Bronchial epithelial cell (primary cell): ENCODE data around the gene MADCAM1. TPM values are rescaled to one million over a fixed set of nuclear protein-coding genes. Genes with fewer than 3 reads are reported as not detected.

Source experiments
- DNase-seq: peaks from one replicate; pipeline ENCODE4 v3.0.0-alpha.2; 2010; ENCODE audit warnings: low read depth
- FAIRE-seq: peaks from 2 replicates; lab custom pipeline; 2011; peaks lifted over from hg19 to GRCh38; lab: Jason Lieb, UNC
- H3K27me3 ChIP-seq: 2 replicates; pipeline ENCODE4 v1.5.1; 2011; ENCODE audit warnings: low read length; ENCODE audit not compliant: control insufficient read depth, insufficient read depth
- H3K36me3 ChIP-seq: 2 replicates; pipeline ENCODE4 v1.5.1; 2011; ENCODE audit warnings: low read length; ENCODE audit not compliant: control insufficient read depth, insufficient read depth
- H3K4me3 ChIP-seq: 2 replicates; pipeline ENCODE4 v1.5.1; 2011; ENCODE audit warnings: mild to moderate bottlenecking, low read depth, low read length, control low read depth
- total RNA-seq: library from RNA; depleted of rRNA; stranded (reverse); fragments of >200 nt; gene quantifications from 2 replicates; pipeline ENCODE4 v1.2.1, GENCODE V29; 2014
- TF ChIP-seq, protein P1 (sequence below): IDR thresholded peaks from 2 replicates; pipeline ENCODE4 v1.5.1; 2011; ENCODE audit warnings: mild to moderate bottlenecking, moderate library complexity, low read length, control low read depth, inconsistent platforms; ENCODE audit not compliant: insufficient read depth, severe bottlenecking

Gene MADCAM1
- total RNA-seq, 1 donor from 2014 or later, result not detected

DNA sequence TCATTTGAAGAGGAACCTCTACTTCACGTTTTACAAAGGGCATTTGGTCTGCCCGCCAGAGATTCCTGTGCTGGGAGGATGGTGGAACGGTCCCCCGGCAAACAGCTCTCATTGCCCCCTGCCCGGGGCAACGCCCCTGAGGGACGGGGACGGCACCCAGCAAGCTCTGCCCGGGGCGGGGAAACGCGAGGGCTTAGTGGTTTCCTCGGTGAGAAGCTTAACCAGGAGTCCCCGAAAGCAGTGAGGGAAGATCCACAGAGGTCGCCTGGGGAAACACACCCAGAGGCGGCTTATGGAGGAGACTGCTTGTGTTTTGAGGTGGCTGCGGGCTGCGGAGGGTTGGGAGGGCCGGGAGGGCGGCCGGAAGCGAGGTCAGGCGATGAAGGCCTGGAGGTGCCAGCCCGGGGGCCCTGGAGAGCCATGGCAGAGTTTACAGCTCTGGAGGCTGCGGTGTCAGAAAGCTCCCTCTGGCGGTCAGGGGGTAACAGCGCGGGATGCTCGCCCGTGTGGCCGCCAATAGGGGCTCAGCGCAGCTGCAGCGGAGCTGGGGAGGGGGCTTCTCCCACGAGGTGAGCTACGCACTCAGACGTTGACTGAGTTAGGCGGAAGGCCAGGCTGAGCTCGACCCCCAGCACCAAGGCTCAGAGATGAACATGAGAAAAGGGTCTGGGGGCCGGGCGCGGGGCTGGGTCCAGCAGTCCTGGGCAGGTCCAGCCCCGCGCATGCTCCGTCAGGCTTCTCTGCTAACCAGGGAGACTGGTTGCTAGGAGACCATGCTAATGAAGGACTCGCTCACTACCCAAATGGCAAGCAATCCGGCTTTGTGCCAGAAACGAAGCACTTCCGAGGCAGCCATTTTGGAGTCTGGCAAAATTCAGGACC is 10.4 kb downstream of the MADCAM1 start:
- peak overlapping the region; percentile 74 for H3K4me3 ChIP-seq
- peaks cover 2% of the 10 kb centered on the region for H3K36me3 ChIP-seq
- TF ChIP-seq, protein P1, sequence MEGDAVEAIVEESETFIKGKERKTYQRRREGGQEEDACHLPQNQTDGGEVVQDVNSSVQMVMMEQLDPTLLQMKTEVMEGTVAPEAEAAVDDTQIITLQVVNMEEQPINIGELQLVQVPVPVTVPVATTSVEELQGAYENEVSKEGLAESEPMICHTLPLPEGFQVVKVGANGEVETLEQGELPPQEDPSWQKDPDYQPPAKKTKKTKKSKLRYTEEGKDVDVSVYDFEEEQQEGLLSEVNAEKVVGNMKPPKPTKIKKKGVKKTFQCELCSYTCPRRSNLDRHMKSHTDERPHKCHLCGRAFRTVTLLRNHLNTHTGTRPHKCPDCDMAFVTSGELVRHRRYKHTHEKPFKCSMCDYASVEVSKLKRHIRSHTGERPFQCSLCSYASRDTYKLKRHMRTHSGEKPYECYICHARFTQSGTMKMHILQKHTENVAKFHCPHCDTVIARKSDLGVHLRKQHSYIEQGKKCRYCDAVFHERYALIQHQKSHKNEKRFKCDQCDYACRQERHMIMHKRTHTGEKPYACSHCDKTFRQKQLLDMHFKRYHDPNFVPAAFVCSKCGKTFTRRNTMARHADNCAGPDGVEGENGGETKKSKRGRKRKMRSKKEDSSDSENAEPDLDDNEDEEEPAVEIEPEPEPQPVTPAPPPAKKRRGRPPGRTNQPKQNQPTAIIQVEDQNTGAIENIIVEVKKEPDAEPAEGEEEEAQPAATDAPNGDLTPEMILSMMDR, result peak; percentile 99
- FAIRE-seq (peak; percentile 99), DNase-seq (peak; percentile 99)
- H3K27me3 ChIP-seq, result no peaks in the 10 kb centered on the region

DNA sequence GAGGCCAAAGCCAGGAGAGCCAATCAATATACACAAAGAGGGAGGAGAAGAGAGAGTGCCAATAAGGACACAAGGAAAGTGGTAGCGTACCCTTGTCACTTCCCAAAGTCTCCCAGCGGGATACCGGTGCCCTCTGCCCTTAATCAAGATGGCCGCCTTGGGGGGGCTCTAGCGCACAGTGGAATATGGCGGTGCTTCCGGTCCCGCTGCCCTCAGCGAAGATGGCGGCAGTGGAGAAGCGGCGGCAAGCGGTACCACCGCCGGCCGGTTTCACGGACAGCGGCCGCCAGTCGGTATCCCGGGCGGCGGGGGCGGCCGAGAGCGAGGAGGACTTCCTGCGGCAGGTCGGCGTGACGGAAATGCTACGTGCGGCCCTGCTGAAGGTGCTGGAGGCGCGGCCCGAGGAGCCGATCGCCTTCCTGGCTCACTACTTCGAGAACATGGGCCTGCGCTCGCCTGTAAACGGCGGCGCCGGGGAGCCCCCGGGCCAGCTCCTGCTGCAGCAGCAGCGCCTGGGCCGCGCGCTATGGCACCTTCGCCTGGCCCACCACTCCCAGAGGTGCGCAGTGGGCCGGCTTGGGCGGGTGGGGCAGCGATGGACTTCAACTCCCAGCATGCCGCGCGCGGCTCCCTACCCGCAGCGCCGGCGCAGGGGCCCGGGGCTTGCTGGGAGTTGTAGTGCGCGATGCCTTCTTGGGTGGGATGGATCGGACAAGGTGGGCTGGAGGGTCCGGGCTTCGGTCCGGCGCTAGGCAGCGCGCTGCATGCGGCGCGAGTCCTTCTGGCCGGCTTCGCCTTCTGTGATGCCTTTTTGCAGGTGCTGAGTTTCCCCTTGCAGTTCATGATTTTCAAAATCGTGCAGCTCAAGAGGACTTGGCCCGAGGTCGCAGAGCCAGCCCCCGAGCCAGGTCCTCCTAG is 11.3 kb downstream of the MADCAM1 start, which contains the start of gene TPGS1:
TPGS1 (plus strand) TSS at position 212 of the 918 bp plus-strand sequence; CDS start at position 222, 10 bp downstream.
- Histone ChIP-seq H3K4me3 (peak within 1 kb of the TSS; percentile 74), H3K36me3 (peaks cover 2% of the 10 kb centered on the region), H3K27me3 (no peaks in the 10 kb centered on the region)
- DNase-seq (no peak), FAIRE-seq (no peak)
- TF ChIP-seq, protein P1, result no peak

DNA sequence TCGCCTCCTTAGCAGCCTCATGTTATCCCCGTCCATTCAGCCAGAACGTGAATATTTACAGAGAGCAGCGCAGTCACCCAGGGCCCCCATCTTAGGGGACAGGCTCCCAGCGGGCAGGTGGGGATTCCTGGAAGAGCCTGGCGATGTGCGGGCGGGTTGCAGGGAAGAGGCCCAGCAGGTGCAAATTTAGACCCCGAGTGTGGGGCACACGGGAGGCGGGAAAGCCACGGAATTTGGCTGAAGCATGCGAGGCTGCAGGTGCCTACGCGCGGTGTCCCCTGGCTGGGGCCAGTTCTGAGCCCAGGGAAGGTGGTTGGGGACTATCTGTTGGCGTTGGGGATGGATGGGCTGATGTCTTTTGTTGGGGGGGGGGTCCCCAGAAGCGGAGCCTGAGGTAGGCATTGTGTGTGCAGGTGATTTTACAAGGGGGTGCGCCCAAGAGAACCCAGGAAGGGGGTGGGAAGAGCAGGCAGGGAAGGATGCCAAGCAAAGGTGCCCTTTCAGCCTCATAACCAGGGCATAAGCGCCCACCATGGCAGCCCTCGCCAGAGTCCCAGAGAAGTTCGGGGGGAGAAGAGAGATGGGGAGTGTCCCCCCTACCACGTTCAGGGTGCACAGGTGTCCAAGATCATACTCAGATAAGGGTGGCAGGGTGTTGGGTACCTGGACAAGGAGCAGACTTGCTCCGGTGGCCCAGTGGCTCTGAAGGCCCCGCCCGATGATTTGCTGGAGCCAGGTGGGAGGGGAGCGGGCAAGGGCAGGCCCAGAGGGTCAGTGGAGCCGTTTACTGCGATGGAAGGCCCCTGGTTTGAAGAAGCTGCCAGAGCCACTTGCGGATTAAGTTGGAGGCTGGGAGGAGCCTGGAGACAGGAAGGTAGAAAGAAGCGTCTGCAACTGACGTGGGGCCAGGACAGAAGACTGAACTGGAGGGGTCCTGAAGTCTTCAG is 12.2 kb downstream of the MADCAM1 start:
- Histone ChIP-seq H3K4me3 (peak overlapping the region; percentile 74), H3K36me3 (peaks cover 2% of the 10 kb centered on the region), H3K27me3 (no peaks in the 10 kb centered on the region)
- DNase-seq (no peak), FAIRE-seq (no peak)
- TF ChIP-seq, protein P1, result no peak

DNA sequence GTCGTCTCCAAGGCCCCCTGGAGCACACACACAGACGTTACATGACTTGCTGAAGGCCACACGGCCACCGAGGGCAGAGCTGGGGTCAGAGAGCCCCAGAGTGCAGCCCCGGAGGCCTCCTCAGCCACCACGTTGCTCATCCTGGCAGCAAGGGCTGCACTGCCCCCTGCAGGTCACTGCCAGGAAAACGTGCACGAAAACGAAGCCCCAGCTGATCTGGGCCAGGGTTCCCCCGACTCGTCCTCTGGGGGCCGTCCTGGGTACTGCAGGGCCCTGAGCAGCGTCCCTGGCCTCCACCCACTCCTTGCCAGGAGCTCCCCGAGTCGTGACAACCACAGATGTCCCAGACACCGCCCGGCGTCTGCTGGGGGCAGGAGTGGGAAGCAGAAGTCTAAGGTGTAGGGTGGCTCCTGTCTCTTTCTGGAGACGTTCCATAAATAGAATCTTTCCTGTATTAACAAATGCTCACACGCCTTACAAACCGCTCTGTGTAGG is 14.4 kb downstream of the MADCAM1 start:
- H3K4me3 ChIP-seq, result no peak overlapping the region
- FAIRE-seq (no peak), DNase-seq (peak; percentile 59)
- H3K27me3 ChIP-seq, result no peaks in the 10 kb centered on the region
- TF ChIP-seq, protein P1, result peak; percentile 95
- H3K36me3 ChIP-seq, result peaks cover 2% of the 10 kb centered on the region
